ENCODE data around the gene HYKK.
"Not testable (repeated sequence)": the region's sequence is repeated elsewhere in the genome, so short reads cannot be mapped to it uniquely, and the experiment has no call there.

HYKK gene

DNA sequence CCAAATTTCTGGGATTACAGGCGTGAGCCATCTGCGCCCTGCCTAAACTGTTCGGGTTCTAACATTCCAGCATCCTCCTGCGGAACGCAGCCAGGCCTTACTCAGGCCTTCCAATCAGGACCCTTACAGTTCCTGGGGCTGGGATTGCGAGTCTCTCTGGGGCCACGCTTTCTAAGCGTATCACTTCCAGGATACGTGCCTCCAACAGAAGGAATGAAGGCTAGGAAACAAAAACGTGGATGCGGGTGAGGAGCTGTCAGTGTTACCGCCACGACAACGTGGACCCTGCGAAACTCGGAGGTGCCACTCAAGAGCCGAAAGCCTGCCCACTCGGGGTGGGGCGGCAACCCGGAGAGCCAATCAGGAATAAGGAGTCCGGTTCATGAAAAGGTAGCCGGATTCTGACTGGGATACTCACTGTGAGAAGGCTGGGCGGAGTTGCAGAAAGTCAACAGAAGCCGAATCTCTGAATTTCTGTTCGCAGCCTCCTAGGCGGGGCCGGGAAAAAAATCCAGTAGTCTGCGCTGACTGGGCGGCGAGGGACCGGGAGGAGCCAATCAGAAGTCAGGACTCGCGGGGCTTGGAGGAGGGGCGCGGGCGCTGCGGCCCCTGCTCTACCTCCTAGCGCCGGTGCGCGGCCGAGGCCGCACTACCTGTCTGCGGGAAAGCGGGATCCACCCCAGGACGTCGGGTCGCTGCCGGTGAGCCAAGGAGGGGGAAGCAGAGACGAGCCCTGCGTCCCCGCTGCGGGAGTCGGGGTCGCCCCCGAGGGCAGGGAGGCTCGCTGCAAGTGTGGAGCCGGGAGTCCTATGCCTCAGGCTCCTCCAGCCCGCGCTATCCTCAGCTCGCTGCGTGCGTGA is at the start of gene HYKK:
Gene HYKK (plus strand): TSS at position 607 of the 860 bp plus-strand sequence. CDS start 5,512 bp downstream, outside the sequence.
- DNase-seq: peak; percentile 98

DNA sequence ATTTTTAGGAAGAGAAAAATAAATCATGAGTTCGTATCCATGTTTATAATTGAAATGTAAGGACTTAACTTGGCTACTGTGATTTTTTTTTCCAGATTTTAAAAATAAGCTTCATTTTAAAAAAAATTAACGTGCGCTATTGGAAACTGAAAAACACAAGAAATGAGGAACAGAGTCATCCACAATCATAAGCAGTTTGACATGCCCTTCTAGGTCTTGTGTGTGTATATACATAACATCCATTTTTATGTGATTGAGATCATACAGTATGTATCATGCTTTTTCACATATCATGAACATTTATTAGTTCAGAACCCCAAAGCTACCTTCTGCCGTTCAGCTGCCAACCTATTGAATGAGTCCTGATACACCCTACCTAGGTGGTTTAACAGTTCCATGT is 46.6 kb upstream of the HYKK start:
- no peak for DNase-seq

- no peak for DNase-seq
Measured at GRCh38 chr15:78461171-78461888, 46.0 kb upstream of the HYKK start.

DNA sequence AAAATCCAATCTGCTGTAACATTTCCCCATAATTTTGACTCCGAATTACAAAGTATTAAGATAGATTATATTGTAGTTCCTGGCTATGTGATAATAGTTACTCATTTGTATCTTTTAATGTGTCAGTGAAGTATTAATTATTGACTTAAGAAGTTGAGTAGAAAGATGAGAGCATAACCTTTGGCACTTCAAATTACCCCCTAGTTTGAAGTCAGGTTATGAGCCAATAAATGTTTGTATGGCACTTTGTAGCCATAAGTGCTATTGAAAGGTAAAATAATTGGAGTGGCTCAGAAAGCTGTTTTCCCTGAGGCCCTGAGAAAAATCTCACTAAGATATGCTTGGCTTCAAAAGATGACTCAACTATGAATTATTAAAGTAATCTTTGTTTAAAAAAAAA is 38.3 kb upstream of the HYKK start:
- DNase-seq: no peak

GRCh38 chr15:78477295-78477694 is 30.1 kb upstream of the HYKK start:
- no peak for DNase-seq

- no peak for DNase-seq
Measured at GRCh38 chr15:78479650-78480049, 27.7 kb upstream of the HYKK start.

DNA sequence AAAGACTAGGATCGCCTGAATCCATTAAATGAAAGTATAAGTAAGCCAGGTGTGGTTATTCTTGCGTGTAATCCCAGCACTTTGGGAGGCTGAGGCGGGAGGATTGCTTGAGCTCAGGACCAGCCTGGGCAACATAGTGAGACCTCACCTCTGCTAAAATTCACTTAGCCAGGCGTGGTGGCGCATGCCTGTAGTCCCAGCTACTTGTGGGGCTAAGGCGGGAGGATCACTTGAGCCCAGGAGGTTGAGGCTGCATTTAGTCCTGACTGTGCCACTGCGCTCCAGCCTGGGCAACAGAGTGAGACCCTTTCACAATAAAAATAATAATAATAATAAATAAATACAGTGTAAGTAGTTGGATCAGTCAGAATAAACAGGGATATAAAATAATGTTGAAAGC is 25.5 kb upstream of the HYKK start:
- DNase-seq: no peak

- DNase-seq: peak; percentile 26
Measured at GRCh38 chr15:78492872-78493271, 14.5 kb upstream of the HYKK start.

DNA sequence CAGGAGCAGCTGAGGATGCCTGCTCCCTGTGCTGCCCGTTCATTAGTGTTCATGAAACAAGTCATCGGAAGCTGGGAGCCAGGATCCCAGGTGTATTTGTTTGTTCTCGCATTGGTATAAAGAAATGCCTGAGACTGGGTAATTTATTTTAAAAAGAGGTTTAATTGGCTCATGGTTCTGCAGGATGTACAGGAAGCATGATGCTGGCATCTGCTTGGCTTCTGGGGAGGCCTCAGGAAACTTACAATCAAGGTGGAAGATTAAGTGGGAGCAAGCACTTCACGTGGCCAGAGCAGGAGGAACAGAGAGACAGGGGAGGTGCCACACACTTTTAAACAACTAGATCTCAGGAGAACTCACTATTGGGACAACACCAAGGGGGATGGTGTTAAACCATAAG is 5.5 kb upstream of the HYKK start:
- DNase-seq: no peak

DNA sequence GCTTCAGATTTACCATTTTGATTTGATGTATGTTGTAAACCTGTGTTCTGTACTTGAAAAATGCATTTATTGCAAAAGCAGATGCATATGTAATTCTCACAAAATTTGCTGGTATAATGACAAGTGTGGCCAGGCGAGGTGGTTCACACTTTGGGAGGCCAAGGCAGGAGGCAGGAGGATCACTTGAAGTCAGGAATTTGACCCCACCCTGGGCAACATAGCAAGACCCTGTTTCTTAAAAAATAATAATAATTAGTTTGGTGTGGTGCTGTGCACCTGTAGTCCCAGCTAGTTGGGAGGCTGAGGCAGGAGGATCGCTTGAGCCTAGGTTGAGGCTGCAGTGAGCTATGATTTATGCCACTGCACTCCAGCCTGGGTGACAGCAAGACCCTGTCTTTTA is 4.7 kb upstream of the HYKK start:
- DNase-seq: no peak

GRCh38 chr15:78507831-78508160 is 419 bp downstream of the HYKK start:
- no peak for DNase-seq

DNA sequence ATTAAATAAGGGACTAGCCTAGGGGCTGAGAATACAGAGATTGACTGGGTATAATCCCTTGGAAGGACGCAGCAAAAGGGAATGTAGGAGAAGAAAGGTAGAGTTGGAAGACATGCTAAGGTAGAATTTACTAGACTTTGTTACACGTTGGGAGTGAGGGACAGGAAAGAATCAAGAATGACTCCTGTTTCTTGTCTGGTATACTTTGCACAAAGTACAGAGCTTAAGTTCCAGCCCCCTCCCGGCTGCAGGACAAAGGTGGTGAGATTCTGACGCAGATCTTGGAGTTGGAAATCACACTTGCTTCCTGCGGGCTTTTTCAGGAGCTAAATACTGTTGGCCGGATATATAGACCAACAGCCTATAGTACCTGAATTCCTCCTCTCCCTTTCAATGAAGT is 895 bp downstream of the HYKK start:
- DNase-seq: no peak

DNA sequence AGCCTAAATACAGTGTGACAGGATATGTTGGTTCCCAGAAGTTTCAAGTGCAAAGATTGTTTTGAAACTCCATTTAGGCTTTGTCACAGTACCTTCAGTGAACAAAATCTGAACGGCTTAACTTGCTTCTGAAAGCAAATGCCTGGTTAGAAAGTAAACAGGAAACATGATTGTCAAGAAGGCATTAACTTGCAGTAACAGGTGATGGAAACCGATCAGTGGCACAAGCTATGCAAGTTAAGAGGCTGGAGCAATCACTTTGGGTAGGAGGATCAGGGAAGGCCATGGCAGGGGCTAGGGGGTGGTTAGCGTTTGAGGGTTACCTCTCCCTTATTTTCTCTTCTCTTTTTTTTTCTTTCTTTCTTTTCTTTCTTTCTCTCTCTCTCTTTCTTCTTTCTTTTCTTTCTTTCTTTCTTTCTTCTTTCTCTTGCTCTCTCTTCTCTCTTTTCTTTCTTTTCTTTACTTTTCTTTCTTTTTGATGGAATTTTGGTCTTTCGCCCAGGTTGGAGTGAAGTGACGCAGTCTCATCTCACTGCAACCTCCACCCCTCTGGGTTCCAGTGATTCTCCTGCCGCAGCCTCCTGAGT is 2.4 kb downstream of the HYKK start:
- no peak for DNase-seq

- DNase-seq: not testable (repeated sequence)
Measured at GRCh38 chr15:78520035-78520434, 12.7 kb downstream of the HYKK start.

- no peak for DNase-seq
Measured at GRCh38 chr15:78524230-78524629, 16.9 kb downstream of the HYKK start.

DNA sequence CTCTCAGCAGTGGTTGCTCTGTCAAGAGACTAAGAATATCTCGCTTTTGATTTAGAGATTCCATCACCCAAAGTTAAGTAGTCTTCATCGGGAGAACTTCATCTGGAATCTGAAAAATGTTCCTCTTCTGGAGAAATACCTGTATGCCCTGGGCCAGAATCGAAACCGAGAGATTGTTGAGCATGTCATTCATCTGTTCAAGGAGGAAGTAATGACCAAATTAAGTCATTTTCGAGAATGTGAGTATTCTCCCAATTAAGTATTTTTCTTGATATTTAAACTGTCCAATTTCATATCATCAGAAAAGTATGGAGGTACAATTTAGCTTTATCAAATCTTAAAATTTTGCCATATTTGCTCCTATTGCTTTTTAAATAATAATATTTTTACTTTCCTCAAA is 19.9 kb downstream of the HYKK start:
- DNase-seq: no peak

GRCh38 chr15:78533331-78533730 is 26.0 kb downstream of the HYKK start:
- no peak for DNase-seq

- DNase-seq: peak; percentile 19
Measured at GRCh38 chr15:78536134-78536533, 28.8 kb downstream of the HYKK start.

GRCh38 chr15:78537266-78537905 is 30.0 kb downstream of the HYKK start:
- no peak for DNase-seq

- no peak for DNase-seq
Measured at GRCh38 chr15:78538358-78538757, 31.0 kb downstream of the HYKK start.

GRCh38 chr15:78539464-78540140 is 32.2 kb downstream of the HYKK start:
- not testable (repeated sequence) for DNase-seq

GRCh38 chr15:78540141-78540870 is 32.9 kb downstream of the HYKK start, which contains the start of gene PSMA4:
PSMA4 (plus strand) TSS chr15:78540444; CDS start chr15:78541928, 1,484 bp downstream.
- peak; percentile 82 for DNase-seq

All from EL (cell line).